HepG2 (cell line): ENCODE data around the gene BCDIN3D. TPM values are rescaled to one million over a fixed set of nuclear protein-coding genes. Genes with fewer than 3 reads are reported as not detected.

Source experiments
- BCL6 ChIP-seq: IDR thresholded peaks from 2 replicates; pipeline ENCODE4 v1.6.1; 2016; ENCODE audit warnings: missing genetic modification reagents, missing compliant biosample characterization
- ESRRA ChIP-seq: sonication (generic); formaldehyde crosslinking; IDR thresholded peaks from 2 replicates; pipeline ENCODE4 v1.5.1; 2020; ENCODE audit warnings: mild to moderate bottlenecking, low read depth, missing genetic modification reagents
- ISL2 ChIP-seq: sonication (generic); formaldehyde crosslinking; IDR thresholded peaks from 2 replicates; pipeline ENCODE4 v1.5.0; 2020; ENCODE audit warnings: missing genetic modification reagents
- NCOA2 ChIP-seq: sonication (generic); formaldehyde crosslinking; IDR thresholded peaks from 2 replicates; pipeline ENCODE4 v1.8.0; 2022; ENCODE audit warnings: inconsistent platforms
- NONO ChIP-seq, 2 experiments: fragments of 450-650 bp in 1 of 2; sonication (generic) in 1 of 2; formaldehyde crosslinking in 1 of 2; IDR thresholded peaks in 1 of 2; conservative IDR thresholded peaks in 1 of 2; 2 replicates each; pipeline versions ENCODE4 v1.6.1 to v1.8.0; 2017 to 2022; ENCODE audit warnings: mild to moderate bottlenecking in 1 of 2, missing genetic modification reagents in 1 of 2, moderate library complexity in 1 of 2
- PRDM15 ChIP-seq: sonication (generic); formaldehyde crosslinking; IDR thresholded peaks from 2 replicates; pipeline ENCODE4 v1.4.0; 2020; ENCODE audit warnings: missing genetic modification reagents
- RXRB ChIP-seq: IDR thresholded peaks from 2 replicates; pipeline ENCODE4 v1.6.1; 2016; ENCODE audit warnings: borderline replicate concordance, missing genetic modification reagents, missing compliant biosample characterization
- SAP130 ChIP-seq: IDR thresholded peaks from 2 replicates; pipeline ENCODE4 v1.6.1; 2016; ENCODE audit warnings: low read depth
- SIN3A ChIP-seq: IDR thresholded peaks from 2 replicates; pipeline ENCODE4 v1.6.1; 2011; ENCODE audit warnings: low read depth, mild to moderate bottlenecking, control low read depth, low read length, borderline replicate concordance
- SOX6 ChIP-seq, 2 experiments: fragments of 450-650 bp in 1 of 2; sonication (generic) in 1 of 2; formaldehyde crosslinking in 1 of 2; IDR thresholded peaks; 2 replicates each; pipeline versions ENCODE4 v1.4.0 to v1.6.1; 2017 to 2020; ENCODE audit warnings: antibody characterized with exemption in 1 of 2, mild to moderate bottlenecking in 1 of 2, missing genetic modification reagents in 1 of 2
- SRSF4 ChIP-seq: fragments of 200-400 bp; formaldehyde crosslinking; IDR thresholded peaks from one replicate; pipeline ENCODE4 v1.6.1; 2018; ENCODE audit warnings: mild to moderate bottlenecking, low read depth, low read length, moderate library complexity; ENCODE audit not compliant: poor library complexity, severe bottlenecking
- STAT5B ChIP-seq: sonication (generic); formaldehyde crosslinking; IDR thresholded peaks from 2 replicates; pipeline ENCODE4 v1.4.0; 2020; ENCODE audit warnings: missing genetic modification reagents
- ZBTB26 ChIP-seq: IDR thresholded peaks from 2 replicates; pipeline ENCODE4 v1.6.1; 2016; ENCODE audit warnings: missing compliant biosample characterization, missing genetic modification reagents, borderline replicate concordance
- ZNF121 ChIP-seq: sonication (generic); formaldehyde crosslinking; IDR thresholded peaks from 2 replicates; pipeline ENCODE4 v1.5.0; 2020; ENCODE audit warnings: mild to moderate bottlenecking, missing genetic modification reagents
- ZNF496 ChIP-seq: sonication (generic); formaldehyde crosslinking; IDR thresholded peaks from 2 replicates; pipeline ENCODE4 v1.8.1; 2023; ENCODE audit warnings: mild to moderate bottlenecking, moderate library complexity, missing genetic modification reagents; ENCODE audit not compliant: insufficient replicate concordance
- polyA plus RNA-seq, 8 experiments: library from polyadenylated mRNA; depleted of rRNA in 3 of 8; stranded (reverse) in 7 of 8; unstranded in 1 of 8; fragments of >200 nt; fragmentation: Illumina TruSeq in 4 of 8; extraction: Trizol in 4 of 8; gene quantifications; 2 replicates each; pipeline versions ENCODE4 v1.2.1 to v1.2.3, GENCODE V29; 2011 to 2016; ENCODE audit warnings: low read depth in 4 of 8, missing spikeins in 1 of 8, mixed read lengths in 1 of 8; ENCODE audit not compliant: insufficient read depth in 1 of 8
- total RNA-seq, 5 experiments: library from RNA; depleted of rRNA; stranded (reverse); fragments of >200 nt; fragmentation: Illumina TruSeq; extraction: Trizol; gene quantifications; 2 replicates each; pipeline ENCODE4 v1.2.3, GENCODE V29; 2016; ENCODE audit warnings: low read depth in 1 of 5
- TF ChIP-seq, protein P1 (sequence below): sonication (generic); formaldehyde crosslinking; conservative IDR thresholded peaks from 2 replicates; pipeline ENCODE4 v1.4.0; 2020; ENCODE audit warnings: mild to moderate bottlenecking, missing genetic modification reagents, moderate library complexity
- TF ChIP-seq, protein P2 (sequence below): sonication (generic); formaldehyde crosslinking; IDR thresholded peaks from 2 replicates; pipeline ENCODE4 v1.4.0; 2020; ENCODE audit warnings: missing genetic modification reagents

Gene BCDIN3D
- total and polyA plus RNA-seq, 2 of the 13 experiments (the other 11 are each of a cell fraction or from before 2014, with no cell fraction given), result 2.2 to 2.5 TPM

DNA sequence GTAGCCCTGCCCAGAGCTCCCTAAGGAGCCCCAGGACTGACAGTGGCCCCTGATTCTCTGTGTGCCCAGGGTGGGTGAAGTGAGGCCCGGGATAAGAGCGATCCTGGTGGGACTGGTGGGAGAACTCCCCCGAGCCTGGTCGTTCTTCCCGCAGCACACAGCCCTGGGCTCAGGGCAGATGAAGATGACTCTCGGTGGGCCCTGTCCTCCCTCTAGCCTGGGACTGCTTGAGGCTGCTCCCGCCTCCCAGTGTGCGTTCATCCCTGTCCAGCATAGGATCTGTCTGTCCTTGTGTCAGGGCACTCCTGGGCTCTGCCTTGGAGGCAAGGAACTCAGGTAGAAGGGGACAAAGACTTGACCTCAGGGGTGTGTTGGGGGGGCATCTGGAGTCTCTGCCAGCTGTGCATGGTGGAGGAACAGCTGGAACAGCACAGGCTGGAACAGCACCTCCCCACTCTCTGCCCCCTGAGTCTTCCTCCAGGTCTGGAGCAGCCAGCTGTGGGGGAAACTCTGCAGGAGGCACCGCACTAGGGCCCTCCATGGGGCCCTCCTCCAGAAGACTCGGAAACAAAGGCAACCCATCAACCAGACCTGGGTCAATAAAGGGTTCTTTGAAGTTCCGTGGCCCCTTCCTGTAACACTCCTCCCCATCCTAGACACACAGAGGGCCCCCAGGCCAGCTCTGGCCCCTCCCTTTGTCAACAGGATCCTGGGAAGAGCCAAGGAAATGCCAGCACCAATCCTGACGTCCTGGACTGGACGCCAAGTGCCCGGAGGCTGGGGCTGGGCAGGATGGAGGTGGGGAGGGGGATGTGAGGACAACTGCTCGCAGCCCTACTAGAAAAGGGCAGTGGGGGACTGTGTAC, 44.9 kb upstream of the BCDIN3D start (continued):
- TF ChIP-seq NCOA2 (CRISPR knock-in tag) (peak; percentile 76), BCL6 (CRISPR knock-in tag) (peak; percentile 61; the same call in 1 of the 2 replicates), STAT5B (no peak), ZNF496 (no peak), NONO (IDR thresholded peaks at IDR 0.05) (no peak), NONO (CRISPR knock-in tag; conservative IDR thresholded peaks at IDR 0.05) (no peak), RXRB (CRISPR knock-in tag) (0 out of 2 replicates have a peak, but pooled peaks have one; percentile 23), ZNF121 (CRISPR knock-in tag) (no peak), SOX6 (IDR thresholded peaks at IDR 0.05) (no peak), SOX6 (CRISPR knock-in tag; IDR thresholded peaks at IDR 0.05) (peak; percentile 76; the same call in 1 of the 2 replicates), ESRRA (CRISPR knock-in tag) (no peak), SIN3A (no peak), ZBTB26 (CRISPR knock-in tag) (peak; percentile 48; the same call in 1 of the 2 replicates), ISL2 (CRISPR knock-in tag) (peak; percentile 2; the same call in 1 of the 2 replicates), SRSF4 (no peak), SAP130 (CRISPR knock-in tag) (0 out of 2 replicates have a peak, but pooled peaks have one; percentile 23), PRDM15 (no peak)
- TF ChIP-seq, protein P1, sequence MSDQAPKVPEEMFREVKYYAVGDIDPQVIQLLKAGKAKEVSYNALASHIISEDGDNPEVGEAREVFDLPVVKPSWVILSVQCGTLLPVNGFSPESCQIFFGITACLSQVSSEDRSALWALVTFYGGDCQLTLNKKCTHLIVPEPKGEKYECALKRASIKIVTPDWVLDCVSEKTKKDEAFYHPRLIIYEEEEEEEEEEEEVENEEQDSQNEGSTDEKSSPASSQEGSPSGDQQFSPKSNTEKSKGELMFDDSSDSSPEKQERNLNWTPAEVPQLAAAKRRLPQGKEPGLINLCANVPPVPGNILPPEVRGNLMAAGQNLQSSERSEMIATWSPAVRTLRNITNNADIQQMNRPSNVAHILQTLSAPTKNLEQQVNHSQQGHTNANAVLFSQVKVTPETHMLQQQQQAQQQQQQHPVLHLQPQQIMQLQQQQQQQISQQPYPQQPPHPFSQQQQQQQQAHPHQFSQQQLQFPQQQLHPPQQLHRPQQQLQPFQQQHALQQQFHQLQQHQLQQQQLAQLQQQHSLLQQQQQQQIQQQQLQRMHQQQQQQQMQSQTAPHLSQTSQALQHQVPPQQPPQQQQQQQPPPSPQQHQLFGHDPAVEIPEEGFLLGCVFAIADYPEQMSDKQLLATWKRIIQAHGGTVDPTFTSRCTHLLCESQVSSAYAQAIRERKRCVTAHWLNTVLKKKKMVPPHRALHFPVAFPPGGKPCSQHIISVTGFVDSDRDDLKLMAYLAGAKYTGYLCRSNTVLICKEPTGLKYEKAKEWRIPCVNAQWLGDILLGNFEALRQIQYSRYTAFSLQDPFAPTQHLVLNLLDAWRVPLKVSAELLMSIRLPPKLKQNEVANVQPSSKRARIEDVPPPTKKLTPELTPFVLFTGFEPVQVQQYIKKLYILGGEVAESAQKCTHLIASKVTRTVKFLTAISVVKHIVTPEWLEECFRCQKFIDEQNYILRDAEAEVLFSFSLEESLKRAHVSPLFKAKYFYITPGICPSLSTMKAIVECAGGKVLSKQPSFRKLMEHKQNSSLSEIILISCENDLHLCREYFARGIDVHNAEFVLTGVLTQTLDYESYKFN (CRISPR knock-in tag), result peak; percentile 70
- TF ChIP-seq, protein P2, sequence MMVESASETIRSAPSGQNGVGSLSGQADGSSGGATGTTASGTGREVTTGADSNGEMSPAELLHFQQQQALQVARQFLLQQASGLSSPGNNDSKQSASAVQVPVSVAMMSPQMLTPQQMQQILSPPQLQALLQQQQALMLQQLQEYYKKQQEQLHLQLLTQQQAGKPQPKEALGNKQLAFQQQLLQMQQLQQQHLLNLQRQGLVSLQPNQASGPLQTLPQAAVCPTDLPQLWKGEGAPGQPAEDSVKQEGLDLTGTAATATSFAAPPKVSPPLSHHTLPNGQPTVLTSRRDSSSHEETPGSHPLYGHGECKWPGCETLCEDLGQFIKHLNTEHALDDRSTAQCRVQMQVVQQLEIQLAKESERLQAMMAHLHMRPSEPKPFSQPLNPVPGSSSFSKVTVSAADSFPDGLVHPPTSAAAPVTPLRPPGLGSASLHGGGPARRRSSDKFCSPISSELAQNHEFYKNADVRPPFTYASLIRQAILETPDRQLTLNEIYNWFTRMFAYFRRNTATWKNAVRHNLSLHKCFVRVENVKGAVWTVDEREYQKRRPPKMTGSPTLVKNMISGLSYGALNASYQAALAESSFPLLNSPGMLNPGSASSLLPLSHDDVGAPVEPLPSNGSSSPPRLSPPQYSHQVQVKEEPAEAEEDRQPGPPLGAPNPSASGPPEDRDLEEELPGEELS (CRISPR knock-in tag), result peak; percentile 65
